OCI-LY1 (cell line): Measurements from ENCODE around the gene ITGA1.

ENCODE experiments used
- H2AFZ ChIP-seq: fragments of 200-600 bp; sonication (generic), shearing (Covaris generic); 2 replicates; pipeline ENCODE4 v1.6.0; 2014; ENCODE audit warnings: antibody characterized with exemption, mild to moderate bottlenecking, low read length
- H3F3A ChIP-seq: fragments of 200-600 bp; sonication (generic), shearing (Covaris generic); 2 replicates; pipeline ENCODE4 v1.6.0; 2014; ENCODE audit warnings: mild to moderate bottlenecking, antibody characterized with exemption, low read length, moderate library complexity; ENCODE audit not compliant: insufficient read depth
- H3K27ac ChIP-seq: fragments of 200-600 bp; sonication (generic); 2 replicates; pipeline ENCODE4 v1.5.1; 2014; ENCODE audit warnings: low read length, mixed run types, mild to moderate bottlenecking, low read depth; ENCODE audit not compliant: poor library complexity, severe bottlenecking
- H3K27me3 ChIP-seq: fragments of 200-600 bp; sonication (generic); 2 replicates; pipeline ENCODE4 v1.6.0; 2014; ENCODE audit warnings: antibody characterized with exemption, mild to moderate bottlenecking, low read length, moderate library complexity; ENCODE audit not compliant: insufficient read depth
- H3K36me3 ChIP-seq: fragments of 200-600 bp; sonication (generic); 2 replicates; pipeline ENCODE4 v1.6.1; 2014; ENCODE audit warnings: mild to moderate bottlenecking, antibody characterized with exemption, low read length, moderate library complexity, mixed read lengths; ENCODE audit not compliant: insufficient read depth
- H3K4me1 ChIP-seq: fragments of 200-600 bp; sonication (generic); 2 replicates; pipeline ENCODE4 v1.5.1; 2014; ENCODE audit warnings: mild to moderate bottlenecking, low read length, moderate library complexity; ENCODE audit not compliant: insufficient read depth, severe bottlenecking
- H3K4me2 ChIP-seq: fragments of 200-600 bp; sonication (generic), shearing (Covaris generic); 2 replicates; pipeline ENCODE4 v1.6.1; 2014; ENCODE audit warnings: low read length
- H3K4me3 ChIP-seq: fragments of 200-600 bp; sonication (generic); 2 replicates; pipeline ENCODE4 v1.5.1; 2014; ENCODE audit warnings: low read length, low read depth, mild to moderate bottlenecking, mixed read lengths; ENCODE audit not compliant: poor library complexity, severe bottlenecking
- H3K79me2 ChIP-seq: fragments of 200-600 bp; shearing (Covaris generic); 2 replicates; pipeline ENCODE4 v1.6.1; 2016; ENCODE audit warnings: mixed run types, low read length, mixed read lengths; ENCODE audit not compliant: insufficient read depth
- H3K9ac ChIP-seq: fragments of 200-600 bp; sonication (generic), shearing (Covaris generic); 2 replicates; pipeline ENCODE4 v1.6.1; 2014; ENCODE audit warnings: mild to moderate bottlenecking, low read length, mixed read lengths
- H3K9me2 ChIP-seq: fragments of 200-600 bp; sonication (generic), shearing (Covaris generic); 2 replicates; pipeline ENCODE4 v1.6.1; 2014; ENCODE audit warnings: low read depth, mild to moderate bottlenecking, low read length, mixed read lengths
- H3K9me3 ChIP-seq: fragments of 200-600 bp; shearing (Covaris generic); 2 replicates; pipeline ENCODE4 v1.6.1; 2014; ENCODE audit warnings: low read length, mixed read lengths
- H4K20me1 ChIP-seq: fragments of 200-600 bp; sonication (generic), shearing (Covaris generic); 2 replicates; pipeline ENCODE4 v1.6.0; 2016; ENCODE audit warnings: mild to moderate bottlenecking, low read length; ENCODE audit not compliant: insufficient read depth
- EZH2 ChIP-seq: fragments of 200-600 bp; sonication (generic), shearing (Covaris generic); IDR thresholded peaks from 2 replicates; pipeline ENCODE4 v1.8.0; 2017; ENCODE audit warnings: borderline replicate concordance, mixed run types, mild to moderate bottlenecking, antibody characterized with exemption, low read length, moderate library complexity, mixed read lengths
- TF ChIP-seq, protein P1 (sequence below): fragments of 200-600 bp; sonication (generic), shearing (Covaris generic); IDR thresholded peaks from 2 replicates; pipeline ENCODE4 v1.5.1; 2017; ENCODE audit warnings: mild to moderate bottlenecking, antibody characterized with exemption, low read length, moderate library complexity, mixed read lengths

Gene ITGA1

DNA sequence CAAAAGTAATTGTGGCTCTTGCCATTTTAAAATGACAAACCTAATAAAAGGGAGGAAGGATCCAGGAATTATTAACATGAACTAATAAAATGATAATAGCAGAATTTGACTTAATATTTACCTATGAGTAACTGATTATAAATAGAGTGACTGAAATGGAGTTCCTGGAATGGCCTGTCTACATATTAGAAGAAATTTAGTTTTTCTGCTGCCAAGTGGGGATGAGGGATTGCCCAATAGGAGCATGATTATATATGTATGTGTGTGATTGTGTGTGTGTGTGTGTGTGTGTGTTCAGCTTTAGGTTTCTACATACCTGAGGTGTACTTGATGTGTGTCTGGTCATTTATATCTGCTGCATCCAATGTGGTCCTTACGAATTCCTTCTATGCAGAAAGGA, 36.6 kb upstream of the ITGA1 start:
- Histone ChIP-seq H2AFZ (no peak overlapping the region), H3K79me2 (no peaks in the 10 kb centered on the region), H3K9me2 (no peaks in the 10 kb centered on the region), H3F3A (no peaks in the 10 kb centered on the region), H3K4me1 (no peaks in the 10 kb centered on the region), H3K36me3 (no peaks in the 10 kb centered on the region), H3K27ac (no peak overlapping the region), H3K9me3 (no peaks in the 10 kb centered on the region), H3K4me3 (no peak overlapping the region), H3K4me2 (no peak overlapping the region), H3K27me3 (no peaks in the 10 kb centered on the region), H4K20me1 (no peaks in the 10 kb centered on the region), H3K9ac (no peak overlapping the region)
- no peak for TF ChIP-seq EZH2
- TF ChIP-seq, protein P1, sequence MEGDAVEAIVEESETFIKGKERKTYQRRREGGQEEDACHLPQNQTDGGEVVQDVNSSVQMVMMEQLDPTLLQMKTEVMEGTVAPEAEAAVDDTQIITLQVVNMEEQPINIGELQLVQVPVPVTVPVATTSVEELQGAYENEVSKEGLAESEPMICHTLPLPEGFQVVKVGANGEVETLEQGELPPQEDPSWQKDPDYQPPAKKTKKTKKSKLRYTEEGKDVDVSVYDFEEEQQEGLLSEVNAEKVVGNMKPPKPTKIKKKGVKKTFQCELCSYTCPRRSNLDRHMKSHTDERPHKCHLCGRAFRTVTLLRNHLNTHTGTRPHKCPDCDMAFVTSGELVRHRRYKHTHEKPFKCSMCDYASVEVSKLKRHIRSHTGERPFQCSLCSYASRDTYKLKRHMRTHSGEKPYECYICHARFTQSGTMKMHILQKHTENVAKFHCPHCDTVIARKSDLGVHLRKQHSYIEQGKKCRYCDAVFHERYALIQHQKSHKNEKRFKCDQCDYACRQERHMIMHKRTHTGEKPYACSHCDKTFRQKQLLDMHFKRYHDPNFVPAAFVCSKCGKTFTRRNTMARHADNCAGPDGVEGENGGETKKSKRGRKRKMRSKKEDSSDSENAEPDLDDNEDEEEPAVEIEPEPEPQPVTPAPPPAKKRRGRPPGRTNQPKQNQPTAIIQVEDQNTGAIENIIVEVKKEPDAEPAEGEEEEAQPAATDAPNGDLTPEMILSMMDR = no peak

DNA sequence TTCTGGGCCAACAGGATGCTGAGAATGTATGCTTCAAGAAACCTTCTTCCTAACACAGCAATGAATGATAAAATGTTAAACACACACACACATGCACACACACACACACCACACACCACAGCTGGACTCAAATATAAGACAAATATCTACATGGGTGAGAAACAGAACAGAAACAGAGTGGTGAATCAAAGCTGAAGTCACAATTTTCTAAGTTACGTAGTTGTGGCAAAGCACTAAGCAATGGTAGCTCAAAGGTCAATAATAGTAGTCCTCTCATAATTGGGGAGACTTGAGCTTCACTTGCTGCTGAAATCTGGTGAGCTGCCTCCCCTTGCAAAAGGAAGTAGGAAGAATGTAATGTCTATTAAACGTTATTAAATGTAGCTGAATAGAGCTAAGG, 33.7 kb upstream of the ITGA1 start:
- Histone ChIP-seq H3K4me2 (no peak overlapping the region), H3K9me3 (no peaks in the 10 kb centered on the region), H4K20me1 (no peaks in the 10 kb centered on the region), H3K27ac (no peak overlapping the region), H3F3A (no peaks in the 10 kb centered on the region), H3K4me3 (no peak overlapping the region), H3K27me3 (no peaks in the 10 kb centered on the region), H3K9ac (no peak overlapping the region), H2AFZ (no peak overlapping the region), H3K79me2 (no peaks in the 10 kb centered on the region), H3K4me1 (no peaks in the 10 kb centered on the region), H3K36me3 (no peaks in the 10 kb centered on the region), H3K9me2 (no peaks in the 10 kb centered on the region)
- no peak for TF ChIP-seq EZH2
- TF ChIP-seq, protein P1 = no peak

DNA sequence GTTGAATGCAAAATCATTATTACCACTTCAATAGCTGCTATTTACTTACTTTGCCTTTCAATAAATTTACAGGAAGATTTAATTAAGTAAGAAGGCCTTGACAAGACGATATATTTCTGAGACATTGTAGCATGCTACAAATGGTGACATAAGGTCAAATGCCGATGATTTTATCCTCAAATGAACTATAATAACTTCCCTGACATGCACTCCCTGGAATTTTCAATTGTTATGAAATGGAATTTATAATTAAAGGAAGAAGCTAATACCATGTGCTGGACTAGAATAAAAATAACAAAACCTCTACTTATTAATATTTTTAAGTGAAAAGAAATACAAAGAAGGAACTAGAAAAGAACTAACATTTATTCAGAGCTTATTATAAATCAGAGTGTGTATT, 30.2 kb upstream of the ITGA1 start:
- H3F3A ChIP-seq = no peaks in the 10 kb centered on the region
- H3K4me3 ChIP-seq = no peak overlapping the region
- TF ChIP-seq EZH2 = no peak
- TF ChIP-seq, protein P1 = no peak
- no peak overlapping the region for H3K4me2 ChIP-seq
- H4K20me1 ChIP-seq = no peaks in the 10 kb centered on the region
- no peak overlapping the region for H3K27ac ChIP-seq
- no peaks in the 10 kb centered on the region for H3K36me3 ChIP-seq
- no peak overlapping the region for H2AFZ ChIP-seq
- H3K9ac ChIP-seq = no peak overlapping the region
- no peaks in the 10 kb centered on the region for H3K79me2 ChIP-seq
- H3K9me3 ChIP-seq = no peaks in the 10 kb centered on the region
- H3K4me1 ChIP-seq = no peaks in the 10 kb centered on the region
- H3K27me3 ChIP-seq = no peaks in the 10 kb centered on the region
- no peaks in the 10 kb centered on the region for H3K9me2 ChIP-seq
